H1 (cell line): Measurements from ENCODE around the gene VIT.

Experiments used
- CTCF ChIP-seq, 3 experiments: IDR thresholded peaks; 1 replicate in 2 of 3; 2 replicates in 1 of 3; pipeline versions ENCODE4 v1.5.1 to v1.6.1; 2011; ENCODE audit warnings: low read length in 3 of 3, mild to moderate bottlenecking in 3 of 3, inconsistent platforms in 2 of 3, low read depth in 1 of 3, moderate library complexity in 1 of 3; ENCODE audit not compliant: insufficient read depth in 1 of 3; ENCODE audit errors: control extremely low read depth in 1 of 3
- JUND ChIP-seq: IDR thresholded peaks from 2 replicates; pipeline ENCODE4 v1.6.1; 2011; ENCODE audit warnings: mild to moderate bottlenecking, improper control_type of control experiment, low read length
- MAX ChIP-seq: IDR thresholded peaks from 2 replicates; pipeline ENCODE4 v1.6.1; 2012; ENCODE audit warnings: inconsistent platforms
- NRF1 ChIP-seq: IDR thresholded peaks from 2 replicates; pipeline ENCODE4 v1.6.1; 2011; ENCODE audit warnings: mild to moderate bottlenecking, low read depth, low read length, improper control_type of control experiment
- POLR2A ChIP-seq, 2 experiments: IDR thresholded peaks; 1 replicate in 1 of 2; 2 replicates in 1 of 2; pipeline ENCODE4 v1.6.1; 2011; ENCODE audit warnings: low read depth in 2 of 2, low read length in 2 of 2, mild to moderate bottlenecking in 2 of 2; ENCODE audit errors: control extremely low read depth in 1 of 2
- RAD21 ChIP-seq, 2 experiments: IDR thresholded peaks in 1 of 2; conservative IDR thresholded peaks in 1 of 2; 2 replicates each; pipeline ENCODE4 v1.6.1; 2011; ENCODE audit warnings: low read depth in 2 of 2, low read length in 2 of 2, improper control_type of control experiment in 1 of 2, inconsistent platforms in 1 of 2, mild to moderate bottlenecking in 1 of 2, moderate library complexity in 1 of 2
- RBBP5 ChIP-seq: IDR thresholded peaks from 2 replicates; pipeline ENCODE4 v1.7.1; 2012; ENCODE audit warnings: low read depth, mild to moderate bottlenecking, inconsistent platforms, low read length, moderate library complexity, borderline replicate concordance
- RFX5 ChIP-seq: IDR thresholded peaks from 2 replicates; pipeline ENCODE4 v1.6.1; 2011; ENCODE audit warnings: low read depth, low read length, improper control_type of control experiment, borderline replicate concordance
- RNF2 ChIP-seq: fragments of 200-900, 300-1000 bp; sonication (generic); IDR thresholded peaks from 2 replicates; pipeline ENCODE4 v1.7.1; 2016; ENCODE audit warnings: borderline replicate concordance, low read depth, mild to moderate bottlenecking, antibody characterized with exemption, low read length; ENCODE audit not compliant: poor library complexity, severe bottlenecking; ENCODE audit errors: missing control alignments
- SP1 ChIP-seq: IDR thresholded peaks from 2 replicates; pipeline ENCODE4 v1.6.1; 2011; ENCODE audit warnings: low read depth, low read length
- SRF ChIP-seq: IDR thresholded peaks from 2 replicates; pipeline ENCODE4 v1.6.1; 2011; ENCODE audit warnings: mild to moderate bottlenecking, low read depth, low read length, moderate library complexity
- TEAD4 ChIP-seq: IDR thresholded peaks from 2 replicates; pipeline ENCODE4 v1.6.1; 2012; ENCODE audit warnings: low read depth, low read length, inconsistent platforms, mixed read lengths
- USF2 ChIP-seq: IDR thresholded peaks from 2 replicates; pipeline ENCODE4 v1.6.1; 2011; ENCODE audit warnings: low read length, improper control_type of control experiment
- ZNF274 ChIP-seq: IDR thresholded peaks from 2 replicates; pipeline ENCODE4 v1.7.0; 2012; ENCODE audit warnings: low read length, borderline replicate concordance; ENCODE audit errors: extremely low read depth

GRCh38 chr2:36792951-36793350, 96.4 kb downstream of the VIT start:
- no peak for TF ChIP-seq SRF
- TF ChIP-seq CTCF (IDR thresholded peaks at IDR 0.05; ENCODE audit: control extremely low read depth in 1 of 3, insufficient read depth in 1 of 3, low read depth in 1 of 3, low read length in 3 of 3): no peak
- TF ChIP-seq POLR2A (IDR thresholded peaks at IDR 0.05; ENCODE audit: control extremely low read depth in 1 of 2, low read depth in 2 of 2, low read length in 2 of 2): no peak
- no peak for TF ChIP-seq RBBP5
- no peak for TF ChIP-seq TEAD4
- no peak for TF ChIP-seq RNF2
- TF ChIP-seq SP1: no peak
- no peak for TF ChIP-seq NRF1
- no peak for TF ChIP-seq MAX
- no peak for TF ChIP-seq RFX5
- TF ChIP-seq ZNF274: no peak
- TF ChIP-seq RAD21 (IDR thresholded peaks at IDR 0.05 in 1 of 2, conservative IDR thresholded peaks at IDR 0.05 in 1 of 2; ENCODE audit: low read depth in 2 of 2, low read length in 2 of 2): no peak
- no peak for TF ChIP-seq JUND
- no peak for TF ChIP-seq USF2
